Endothelial cell of umbilical vein (primary cell): ENCODE data around the gene PDYN. TPM values are rescaled to one million over a fixed set of nuclear protein-coding genes. Genes with fewer than 3 reads are reported as not detected.

Source experiments
- BruUV-seq: library from RNA; stranded (reverse); fragments of 400-500 nt; replicated peaks from 2 replicates; lab custom pipeline; 2021; lab: Mats Ljungman, UMichigan
- CTCF ChIA-PET: fragments of 300-600, 350-600 bp; sonication (Branson Sonifier 250); formaldehyde crosslinking; loops from one replicate; lab custom pipeline; 2021; ENCODE audit warnings: antibody characterized with exemption, inconsistent platforms; lab: Charles Lee
- POLR2A ChIA-PET: fragments of 300-600, 350-600 bp; sonication (Branson Sonifier 250); formaldehyde crosslinking; loops from one replicate; lab custom pipeline; 2021; ENCODE audit warnings: antibody characterized with exemption, inconsistent platforms; lab: Charles Lee
- DNase-seq: peaks from one replicate; pipeline ENCODE4 v3.0.0-alpha.2; 2011; ENCODE audit warnings: low read depth, low spot score
- FAIRE-seq: peaks from 2 replicates; lab custom pipeline; 2011; peaks lifted over from hg19 to GRCh38; lab: Jason Lieb, UNC
- H2AFZ ChIP-seq: 2 replicates; pipeline ENCODE4 v1.6.0; 2012; ENCODE audit warnings: low read depth, low read length, control low read depth, inconsistent platforms
- H3K27ac ChIP-seq: 2 replicates; pipeline ENCODE4 v1.5.1; 2011; ENCODE audit warnings: low read depth, mild to moderate bottlenecking, control low read depth, low read length, moderate library complexity; ENCODE audit not compliant: insufficient read depth
- H3K27me3 ChIP-seq, 2 experiments: 2 replicates each; pipeline versions ENCODE4 v1.6.0 to v1.6.1; 2011; ENCODE audit warnings: low read length in 2 of 2, mixed read lengths in 1 of 2; ENCODE audit not compliant: control insufficient read depth in 2 of 2, insufficient read depth in 2 of 2
- H3K36me3 ChIP-seq, 2 experiments: 2 replicates in 1 of 2; 3 replicates in 1 of 2; pipeline ENCODE4 v1.5.1; 2011; ENCODE audit warnings: low read length in 2 of 2, mild to moderate bottlenecking in 1 of 2, moderate library complexity in 1 of 2; ENCODE audit not compliant: control insufficient read depth in 2 of 2, insufficient read depth in 2 of 2; ENCODE audit errors: extremely low read depth in 1 of 2
- H3K4me1 ChIP-seq: 3 replicates; pipeline ENCODE4 v1.5.1; 2011; ENCODE audit warnings: mild to moderate bottlenecking, low read length; ENCODE audit not compliant: control insufficient read depth, insufficient read depth; ENCODE audit errors: extremely low read depth
- H3K4me2 ChIP-seq: 2 replicates; pipeline ENCODE4 v1.6.1; 2011; ENCODE audit warnings: low read length, control low read depth, mixed read lengths; ENCODE audit not compliant: insufficient read depth
- H3K4me3 ChIP-seq, 3 experiments: fragments of 200-600 bp in 1 of 3; sonication (generic), shearing (Covaris generic) in 1 of 3; replicated peaks in 1 of 3; 2 replicates each; pipeline ENCODE4 v1.5.1; 2011 to 2016; ENCODE audit warnings: control low read depth in 3 of 3, low read length in 3 of 3, mild to moderate bottlenecking in 2 of 3, inconsistent platforms in 1 of 3, low read depth in 1 of 3, moderate library complexity in 1 of 3; ENCODE audit not compliant: insufficient read depth in 1 of 3
- H3K79me2 ChIP-seq: 2 replicates; pipeline ENCODE4 v1.6.0; 2012; ENCODE audit warnings: low read length, inconsistent platforms; ENCODE audit not compliant: control insufficient read depth, insufficient read depth
- H3K9ac ChIP-seq: replicated peaks from 2 replicates; pipeline ENCODE3; 2011; ENCODE audit warnings: low read length, control low read depth; ENCODE audit not compliant: insufficient read depth; ENCODE audit errors: extremely low read depth
- H3K9me1 ChIP-seq: replicated peaks from 3 replicates; pipeline ENCODE4 v1.6.0; 2011; ENCODE audit warnings: mild to moderate bottlenecking, low read length; ENCODE audit not compliant: control insufficient read depth, insufficient read depth; ENCODE audit errors: extremely low read depth
- H3K9me3 ChIP-seq: replicated peaks from 2 replicates; pipeline ENCODE4 v1.5.1; 2012; ENCODE audit warnings: low read length, inconsistent platforms; ENCODE audit not compliant: control insufficient read depth, insufficient read depth
- H4K20me1 ChIP-seq: replicated peaks from 2 replicates; pipeline ENCODE3; 2011; ENCODE audit warnings: mild to moderate bottlenecking, low read length; ENCODE audit not compliant: control insufficient read depth, insufficient read depth; ENCODE audit errors: extremely low read depth
- CTCF ChIP-seq, 2 donors: IDR thresholded peaks; 1 replicate in 1 of 2; 2 replicates in 1 of 2; pipeline ENCODE4 v1.5.1; 2011; ENCODE audit warnings: low read length in 2 of 2, mild to moderate bottlenecking in 2 of 2, moderate library complexity in 2 of 2, control low read depth in 1 of 2, inconsistent platforms in 1 of 2, low read depth in 1 of 2; ENCODE audit not compliant: insufficient read depth in 1 of 2; ENCODE audit errors: extremely low read depth in 1 of 2
- EZH2 ChIP-seq: IDR thresholded peaks from 2 replicates; pipeline ENCODE4 v1.6.1; 2012; ENCODE audit warnings: borderline replicate concordance, low read depth, mild to moderate bottlenecking, moderate library complexity, low read length, inconsistent platforms; ENCODE audit not compliant: severe bottlenecking
- FOS ChIP-seq: IDR thresholded peaks from 2 replicates; pipeline ENCODE4 v1.6.1; 2011; ENCODE audit warnings: mild to moderate bottlenecking, low read length, moderate library complexity, borderline replicate concordance; ENCODE audit not compliant: insufficient read depth
- GATA2 ChIP-seq: IDR thresholded peaks from 2 replicates; pipeline ENCODE4 v1.7.0; 2011; ENCODE audit warnings: low read depth, mild to moderate bottlenecking, moderate library complexity, mixed read lengths, low read length; ENCODE audit not compliant: insufficient read length, insufficient read depth
- JUN ChIP-seq: IDR thresholded peaks from 2 replicates; pipeline ENCODE4 v1.6.1; 2011; ENCODE audit warnings: borderline replicate concordance, low read depth; ENCODE audit not compliant: insufficient read length, insufficient read depth
- MYC ChIP-seq: IDR thresholded peaks from one replicate; pipeline ENCODE4 v1.6.1; 2011; ENCODE audit warnings: mild to moderate bottlenecking, low read depth, low read length
- POLR2A ChIP-seq: IDR thresholded peaks from 2 replicates; pipeline ENCODE4 v1.6.1; 2012; ENCODE audit warnings: low read depth, mild to moderate bottlenecking, control low read depth, low read length
- POLR2AphosphoS5 ChIP-seq: IDR thresholded peaks from 2 replicates; pipeline ENCODE4 v1.6.1; 2012; ENCODE audit warnings: low read depth, mild to moderate bottlenecking, control low read depth, low read length, moderate library complexity; ENCODE audit not compliant: insufficient read depth
- dilution Hi-C: fragments of 300-500 bp; cut with MboI; formaldehyde crosslinking; loops from one replicate; pipeline ENCODE4 v1.15.0; 2019; ENCODE audit warnings: low sequenced_read_pairs; ENCODE audit not compliant: extremely low pct_ligation_motif_present
- intact Hi-C: fragments of 100-400 bp; cut with micrococcal nuclease; formaldehyde crosslinking; loops from one replicate; pipeline ENCODE4 v1.10.0; 2022
- polyA plus RNA-seq, 4 experiments: library from polyadenylated mRNA; depleted of rRNA in 3 of 4; stranded (reverse) in 3 of 4; unstranded in 1 of 4; fragments of >200 nt; gene quantifications; 2 replicates each; pipeline versions ENCODE4 v1.2.1 to v1.2.3, GENCODE V29; 2011 to 2012; ENCODE audit warnings: missing spikeins in 1 of 4
- total RNA-seq: library from RNA; stranded (reverse); gene quantifications from 2 replicates; pipeline ENCODE4 v1.2.3, GENCODE V29; 2021
- TF ChIP-seq, protein P1 (sequence below): IDR thresholded peaks from 2 replicates; pipeline ENCODE4 v1.6.1; 2011; ENCODE audit not compliant: insufficient read depth, insufficient read length

PDYN gene
- total and polyA plus RNA-seq, 2 donors (not counting 3 experiments of a cell fraction or from before 2014, with no cell fraction given): not detected

- TF ChIP-seq JUN (no peak), EZH2 (no peak), FOS (no peak), POLR2A (no peak), POLR2AphosphoS5 (no peak), GATA2 (no peak)
- TF ChIP-seq, protein P1, sequence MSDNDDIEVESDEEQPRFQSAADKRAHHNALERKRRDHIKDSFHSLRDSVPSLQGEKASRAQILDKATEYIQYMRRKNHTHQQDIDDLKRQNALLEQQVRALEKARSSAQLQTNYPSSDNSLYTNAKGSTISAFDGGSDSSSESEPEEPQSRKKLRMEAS: no peak
- FAIRE-seq (no peak), DNase-seq (no peak)
- dilution Hi-C loops: no loop called here
- H4K20me1 ChIP-seq: no peaks in the 10 kb centered on the region
- intact Hi-C loops: no loop called here
- H3K9ac ChIP-seq: no peak overlapping the region
- CTCF ChIA-PET: no interaction called here
- peaks cover 0 to 3% of the 10 kb centered on the region in 2 experiments for H3K36me3 ChIP-seq
- H3K79me2 ChIP-seq: no peaks in the 10 kb centered on the region
- H3K27ac ChIP-seq: no peak overlapping the region
- peaks cover 0 to 2% of the 10 kb centered on the region in 2 experiments for H3K27me3 ChIP-seq
- H3K9me1 ChIP-seq: no peaks in the 10 kb centered on the region
- TSS peak; percentile 21 for BruUV-seq
- POLR2A ChIA-PET: no interaction called here
- no peak overlapping the region for H2AFZ ChIP-seq
- no peak overlapping the region for H3K4me3 ChIP-seq
- H3K4me1 ChIP-seq: no peaks in the 10 kb centered on the region
- no peak overlapping the region for H3K4me2 ChIP-seq
- H3K9me3 ChIP-seq: no peaks in the 10 kb centered on the region
Measured at GRCh38 chr20:1939270-1939595, 54.6 kb downstream of the PDYN start.

GRCh38 chr20:1938464-1939269 lies 55.2 kb downstream of the PDYN start:
- POLR2A ChIA-PET: no interaction called here

More at GRCh38 chr20:1938464-1939269, 55.2 kb downstream of the PDYN start:
- no peaks in the 10 kb centered on the region for H3K9me3 ChIP-seq
- H3K27ac ChIP-seq: no peak overlapping the region
- no peaks in the 10 kb centered on the region for H4K20me1 ChIP-seq
- FAIRE-seq (no peak), DNase-seq (no peak)
- no peak overlapping the region for H2AFZ ChIP-seq
- no peak overlapping the region for H3K9ac ChIP-seq
- dilution Hi-C loops (no loop called here), intact Hi-C loops (no loop called here)
- H3K4me1 ChIP-seq: no peaks in the 10 kb centered on the region
- no peaks in the 10 kb centered on the region for H3K9me1 ChIP-seq
- H3K4me2 ChIP-seq: no peak overlapping the region
- no peaks in the 10 kb centered on the region for H3K27me3 ChIP-seq
- H3K36me3 ChIP-seq: peaks cover 0 to 3% of the 10 kb centered on the region in 2 experiments
- BruUV-seq: no TSS peak
- H3K79me2 ChIP-seq: no peaks in the 10 kb centered on the region
- TF ChIP-seq POLR2AphosphoS5 (no peak), FOS (no peak), EZH2 (no peak), CTCF (IDR thresholded peaks at IDR 0.05; ENCODE audit: extremely low read depth in 1 of 2, insufficient read depth in 1 of 2, low read depth in 1 of 2, low read length in 2 of 2) (no peak), MYC (no peak), POLR2A (no peak), GATA2 (no peak)
- TF ChIP-seq, protein P1: no peak
- no peak overlapping the region for H3K4me3 ChIP-seq
- CTCF ChIA-PET: no interaction called here
